ENCODE data around the gene CLSTN2. TPM values are rescaled to one million over a fixed set of nuclear protein-coding genes. Genes with fewer than 3 reads are reported as not detected.

Gene CLSTN2
- total RNA-seq, 1 experiment from 2014 or later = not detected

DNA sequence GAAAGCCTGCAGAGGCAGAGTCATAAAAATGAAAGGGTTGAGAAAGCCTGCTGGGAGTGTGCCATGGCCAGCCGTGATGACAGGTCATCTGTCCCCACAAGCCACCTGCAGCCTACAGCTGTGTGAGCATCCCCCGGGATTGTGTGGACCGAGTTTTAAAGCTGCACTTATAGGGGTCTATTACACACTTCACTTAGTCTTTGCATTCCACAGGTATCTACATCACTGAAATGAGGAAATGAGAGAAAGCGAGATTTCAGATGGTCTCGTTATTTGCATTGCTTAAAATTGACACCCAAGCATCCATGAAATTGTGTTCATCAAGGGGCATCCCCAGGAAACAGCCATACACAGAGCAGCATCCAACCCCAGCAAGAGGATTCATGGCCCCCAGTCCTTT, 605.3 kb downstream of the CLSTN2 start:
- Histone ChIP-seq H3K4me1 (ENCODE audit: insufficient read depth, low read length) (peaks cover 3% of the 10 kb centered on the region; the same call in 1 of the 2 replicates), H3F3A (ENCODE audit: low read length, unreplicated experiment) (no peaks in the 10 kb centered on the region), H3K9ac (ENCODE audit: low read length) (no peak overlapping the region), H2AFZ (ENCODE audit: low read length) (no peak overlapping the region), H4K20me1 (ENCODE audit: low read length) (no peaks in the 10 kb centered on the region), H3K9me2 (replicated peaks; ENCODE audit: low read length) (no peaks in the 10 kb centered on the region), H3K79me2 (ENCODE audit: low read length) (no peaks in the 10 kb centered on the region), H3K4me3 (ENCODE audit: low read length) (no peak overlapping the region), H3K4me2 (ENCODE audit: low read length) (no peak overlapping the region), H3K27me3 (ENCODE audit: low read length) (no peaks in the 10 kb centered on the region), H3K36me3 (ENCODE audit: low read depth, low read length) (no peaks in the 10 kb centered on the region), H3K27ac (ENCODE audit: low read length) (no peak overlapping the region), H3K9me3 (ENCODE audit: low read length) (no peaks in the 10 kb centered on the region)
- ATAC-seq (no peak), DNase-seq (no peak)
- ChIA-PET CTCF (no interaction called here), POLR2A (ENCODE audit: unreplicated experiment) (no interaction called here)
- intact Hi-C loops (cut with micrococcal nuclease) = no loop called here
- no TSS peak for BruUV-seq (replicated peaks)
- TF ChIP-seq, protein P1, sequence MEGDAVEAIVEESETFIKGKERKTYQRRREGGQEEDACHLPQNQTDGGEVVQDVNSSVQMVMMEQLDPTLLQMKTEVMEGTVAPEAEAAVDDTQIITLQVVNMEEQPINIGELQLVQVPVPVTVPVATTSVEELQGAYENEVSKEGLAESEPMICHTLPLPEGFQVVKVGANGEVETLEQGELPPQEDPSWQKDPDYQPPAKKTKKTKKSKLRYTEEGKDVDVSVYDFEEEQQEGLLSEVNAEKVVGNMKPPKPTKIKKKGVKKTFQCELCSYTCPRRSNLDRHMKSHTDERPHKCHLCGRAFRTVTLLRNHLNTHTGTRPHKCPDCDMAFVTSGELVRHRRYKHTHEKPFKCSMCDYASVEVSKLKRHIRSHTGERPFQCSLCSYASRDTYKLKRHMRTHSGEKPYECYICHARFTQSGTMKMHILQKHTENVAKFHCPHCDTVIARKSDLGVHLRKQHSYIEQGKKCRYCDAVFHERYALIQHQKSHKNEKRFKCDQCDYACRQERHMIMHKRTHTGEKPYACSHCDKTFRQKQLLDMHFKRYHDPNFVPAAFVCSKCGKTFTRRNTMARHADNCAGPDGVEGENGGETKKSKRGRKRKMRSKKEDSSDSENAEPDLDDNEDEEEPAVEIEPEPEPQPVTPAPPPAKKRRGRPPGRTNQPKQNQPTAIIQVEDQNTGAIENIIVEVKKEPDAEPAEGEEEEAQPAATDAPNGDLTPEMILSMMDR (conservative IDR thresholded peaks at IDR 0.05; ENCODE audit: low read depth, low read length) = no peak

DNA sequence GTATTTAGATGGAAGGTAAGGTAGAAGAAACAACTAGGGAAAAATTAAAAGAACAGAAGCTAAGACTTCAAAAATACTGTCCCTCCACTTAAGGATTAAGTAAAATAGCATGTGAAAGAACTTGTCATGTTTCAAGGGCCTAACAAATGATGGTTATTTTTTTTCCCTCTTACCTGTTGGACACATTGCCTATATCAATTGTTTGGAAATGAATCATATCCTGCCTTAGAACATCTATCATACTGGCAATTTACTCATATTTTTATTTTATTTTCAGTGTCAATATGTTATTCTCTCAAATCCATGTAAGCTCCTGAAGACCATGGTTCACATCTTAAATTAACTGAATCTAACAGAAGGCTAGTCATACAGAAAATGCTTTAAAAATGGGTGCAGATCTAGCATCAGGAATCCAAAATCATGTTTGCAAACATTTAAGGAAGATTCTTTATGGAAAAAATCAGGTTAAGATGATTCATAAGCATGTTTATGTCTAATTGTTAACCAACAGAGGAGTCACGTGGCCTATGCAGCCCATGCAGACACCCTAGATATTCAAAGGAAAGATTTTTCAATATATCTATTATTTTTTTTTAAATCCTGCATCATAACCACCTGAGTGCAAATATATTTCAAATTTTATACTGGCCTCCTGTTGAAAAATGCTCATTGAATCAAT, 607.1 kb downstream of the CLSTN2 start:
- H3K36me3 ChIP-seq (ENCODE audit: low read depth, low read length) = no peaks in the 10 kb centered on the region
- peak; percentile 10 for DNase-seq
- no peak overlapping the region for H3K9ac ChIP-seq (ENCODE audit: low read length)
- no peaks in the 10 kb centered on the region for H3K79me2 ChIP-seq (ENCODE audit: low read length)
- no peak overlapping the region for H3K4me2 ChIP-seq (ENCODE audit: low read length)
- no peaks in the 10 kb centered on the region for H3K9me3 ChIP-seq (ENCODE audit: low read length)
- TF ChIP-seq EZH2 (IDR thresholded peaks at IDR 0.05; ENCODE audit: low read length, unreplicated experiment) (no peak), EZH2phosphoT487 (IDR thresholded peaks at IDR 0.05; ENCODE audit: borderline replicate concordance, low read length) (no peak)
- TF ChIP-seq, protein P1 (conservative IDR thresholded peaks at IDR 0.05; ENCODE audit: low read depth, low read length) = no peak
- peaks cover 3% of the 10 kb centered on the region; the same call in 1 of the 2 replicates for H3K4me1 ChIP-seq (ENCODE audit: insufficient read depth, low read length)
- no peak for ATAC-seq
- BruUV-seq (replicated peaks) = no TSS peak
- H3K27me3 ChIP-seq (ENCODE audit: low read length) = no peaks in the 10 kb centered on the region
- ChIA-PET POLR2A (ENCODE audit: unreplicated experiment) (no interaction called here), CTCF (no interaction called here)
- H3F3A ChIP-seq (ENCODE audit: low read length, unreplicated experiment) = no peaks in the 10 kb centered on the region
- no peak overlapping the region for H3K27ac ChIP-seq (ENCODE audit: low read length)
- H3K9me2 ChIP-seq (replicated peaks; ENCODE audit: low read length) = no peaks in the 10 kb centered on the region
- intact Hi-C loops (cut with micrococcal nuclease) = no loop called here
- no peak overlapping the region for H2AFZ ChIP-seq (ENCODE audit: low read length)
- H3K4me3 ChIP-seq (ENCODE audit: low read length) = no peak overlapping the region
- no peaks in the 10 kb centered on the region for H4K20me1 ChIP-seq (ENCODE audit: low read length)

- TF ChIP-seq EZH2 (IDR thresholded peaks at IDR 0.05; ENCODE audit: low read length, unreplicated experiment) = no peak
- TF ChIP-seq EZH2phosphoT487 (IDR thresholded peaks at IDR 0.05; ENCODE audit: borderline replicate concordance, low read length) = no peak
- TF ChIP-seq, protein P1 (conservative IDR thresholded peaks at IDR 0.05; ENCODE audit: low read depth, low read length) = no peak
- Histone ChIP-seq H3K36me3 (ENCODE audit: low read depth, low read length) (no peaks in the 10 kb centered on the region), H2AFZ (ENCODE audit: low read length) (no peak overlapping the region), H3K9ac (ENCODE audit: low read length) (no peak overlapping the region), H3K27me3 (ENCODE audit: low read length) (no peaks in the 10 kb centered on the region), H4K20me1 (ENCODE audit: low read length) (no peaks in the 10 kb centered on the region), H3K9me2 (replicated peaks; ENCODE audit: low read length) (no peaks in the 10 kb centered on the region), H3K27ac (ENCODE audit: low read length) (no peak overlapping the region), H3K9me3 (ENCODE audit: low read length) (no peaks in the 10 kb centered on the region), H3K4me2 (ENCODE audit: low read length) (no peak overlapping the region), H3K79me2 (ENCODE audit: low read length) (no peaks in the 10 kb centered on the region), H3F3A (ENCODE audit: low read length, unreplicated experiment) (no peaks in the 10 kb centered on the region), H3K4me3 (ENCODE audit: low read length) (no peak overlapping the region), H3K4me1 (ENCODE audit: insufficient read depth, low read length) (peaks cover 3% of the 10 kb centered on the region; the same call in 1 of the 2 replicates)
- DNase-seq = no peak
- ChIA-PET POLR2A (ENCODE audit: unreplicated experiment) (no interaction called here), CTCF (no interaction called here)
- BruUV-seq (replicated peaks) = no TSS peak
- intact Hi-C loops (cut with micrococcal nuclease) = no loop called here
- no peak for ATAC-seq
These were observed 610.2 kb downstream of the CLSTN2 start for GRCh38 chr3:140545197-140545596.

All from PC-3 (cell line).